GM23338 (cell line): ENCODE data around the gene GPR139.

Experiments used
- EZH2 ChIP-seq: fragments of 200-600 bp; sonication (generic); IDR thresholded peaks from one replicate; pipeline ENCODE4 v1.8.0; 2017; ENCODE audit warnings: antibody characterized with exemption, mild to moderate bottlenecking, low read depth; ENCODE audit not compliant: unreplicated experiment
- EZH2phosphoT487 ChIP-seq: fragments of 200-600 bp; sonication (generic); IDR thresholded peaks from one replicate; pipeline ENCODE4 v1.8.1; 2018; ENCODE audit warnings: antibody characterized with exemption; ENCODE audit not compliant: unreplicated experiment
- JUNB ChIP-seq: IDR thresholded peaks from one replicate; pipeline ENCODE4 v1.6.1; 2016; ENCODE audit warnings: antibody characterized with exemption; ENCODE audit not compliant: unreplicated experiment
- TF ChIP-seq, protein P1 (sequence below), 2 experiments: fragments of 200-600 bp in 1 of 2; sonication (generic) in 1 of 2; conservative IDR thresholded peaks; 2 replicates each; pipeline versions ENCODE4 v1.5.1 to v1.6.1; 2016 to 2017; ENCODE audit warnings: antibody characterized with exemption in 2 of 2, low read depth in 2 of 2, mild to moderate bottlenecking in 2 of 2, moderate library complexity in 1 of 2
- TF ChIP-seq, protein P2 (sequence below): IDR thresholded peaks from one replicate; pipeline ENCODE4 v1.6.1; 2018; ENCODE audit warnings: antibody characterized with exemption; ENCODE audit not compliant: unreplicated experiment

DNA sequence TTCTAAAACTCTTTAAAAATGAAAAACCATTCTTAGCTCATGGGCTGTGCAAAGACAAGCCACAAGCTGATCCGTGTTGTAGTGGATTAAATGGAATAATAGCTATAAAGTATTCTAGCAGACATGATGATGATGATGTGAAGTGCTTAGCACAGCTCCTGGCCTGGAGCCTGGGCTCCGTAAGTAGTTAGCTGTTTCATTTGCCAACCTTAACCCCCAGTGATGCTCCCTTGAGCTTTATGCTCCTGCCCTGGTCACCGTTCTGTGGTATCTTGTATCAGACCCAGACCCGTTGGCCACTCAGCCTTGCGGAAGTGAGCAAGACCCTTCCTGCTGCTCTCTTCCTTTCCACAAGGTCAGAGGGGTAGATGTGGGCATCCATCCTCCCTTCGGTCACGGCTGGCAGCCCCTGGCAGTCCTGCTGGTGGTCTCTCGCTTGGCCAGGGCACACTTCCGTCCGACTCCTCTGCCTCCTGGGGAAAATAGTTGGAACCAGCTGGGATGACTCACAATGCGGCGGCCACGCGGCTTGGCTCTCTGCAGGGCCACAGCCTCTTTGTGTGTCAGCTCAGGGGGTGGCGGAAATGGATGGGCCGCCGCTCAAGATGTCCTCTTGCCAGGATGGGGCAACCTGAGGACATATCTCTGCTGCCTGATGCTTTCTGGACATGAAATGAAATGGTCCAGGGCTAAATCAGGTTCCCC is 79.1 kb downstream of the GPR139 start:
- no peak for TF ChIP-seq EZH2
- TF ChIP-seq, protein P1, sequence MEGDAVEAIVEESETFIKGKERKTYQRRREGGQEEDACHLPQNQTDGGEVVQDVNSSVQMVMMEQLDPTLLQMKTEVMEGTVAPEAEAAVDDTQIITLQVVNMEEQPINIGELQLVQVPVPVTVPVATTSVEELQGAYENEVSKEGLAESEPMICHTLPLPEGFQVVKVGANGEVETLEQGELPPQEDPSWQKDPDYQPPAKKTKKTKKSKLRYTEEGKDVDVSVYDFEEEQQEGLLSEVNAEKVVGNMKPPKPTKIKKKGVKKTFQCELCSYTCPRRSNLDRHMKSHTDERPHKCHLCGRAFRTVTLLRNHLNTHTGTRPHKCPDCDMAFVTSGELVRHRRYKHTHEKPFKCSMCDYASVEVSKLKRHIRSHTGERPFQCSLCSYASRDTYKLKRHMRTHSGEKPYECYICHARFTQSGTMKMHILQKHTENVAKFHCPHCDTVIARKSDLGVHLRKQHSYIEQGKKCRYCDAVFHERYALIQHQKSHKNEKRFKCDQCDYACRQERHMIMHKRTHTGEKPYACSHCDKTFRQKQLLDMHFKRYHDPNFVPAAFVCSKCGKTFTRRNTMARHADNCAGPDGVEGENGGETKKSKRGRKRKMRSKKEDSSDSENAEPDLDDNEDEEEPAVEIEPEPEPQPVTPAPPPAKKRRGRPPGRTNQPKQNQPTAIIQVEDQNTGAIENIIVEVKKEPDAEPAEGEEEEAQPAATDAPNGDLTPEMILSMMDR (conservative IDR thresholded peaks at IDR 0.05; ENCODE audit: low read depth in 2 of 2): no peak
- TF ChIP-seq JUNB: no peak
- no peak for TF ChIP-seq EZH2phosphoT487
- TF ChIP-seq, protein P2, sequence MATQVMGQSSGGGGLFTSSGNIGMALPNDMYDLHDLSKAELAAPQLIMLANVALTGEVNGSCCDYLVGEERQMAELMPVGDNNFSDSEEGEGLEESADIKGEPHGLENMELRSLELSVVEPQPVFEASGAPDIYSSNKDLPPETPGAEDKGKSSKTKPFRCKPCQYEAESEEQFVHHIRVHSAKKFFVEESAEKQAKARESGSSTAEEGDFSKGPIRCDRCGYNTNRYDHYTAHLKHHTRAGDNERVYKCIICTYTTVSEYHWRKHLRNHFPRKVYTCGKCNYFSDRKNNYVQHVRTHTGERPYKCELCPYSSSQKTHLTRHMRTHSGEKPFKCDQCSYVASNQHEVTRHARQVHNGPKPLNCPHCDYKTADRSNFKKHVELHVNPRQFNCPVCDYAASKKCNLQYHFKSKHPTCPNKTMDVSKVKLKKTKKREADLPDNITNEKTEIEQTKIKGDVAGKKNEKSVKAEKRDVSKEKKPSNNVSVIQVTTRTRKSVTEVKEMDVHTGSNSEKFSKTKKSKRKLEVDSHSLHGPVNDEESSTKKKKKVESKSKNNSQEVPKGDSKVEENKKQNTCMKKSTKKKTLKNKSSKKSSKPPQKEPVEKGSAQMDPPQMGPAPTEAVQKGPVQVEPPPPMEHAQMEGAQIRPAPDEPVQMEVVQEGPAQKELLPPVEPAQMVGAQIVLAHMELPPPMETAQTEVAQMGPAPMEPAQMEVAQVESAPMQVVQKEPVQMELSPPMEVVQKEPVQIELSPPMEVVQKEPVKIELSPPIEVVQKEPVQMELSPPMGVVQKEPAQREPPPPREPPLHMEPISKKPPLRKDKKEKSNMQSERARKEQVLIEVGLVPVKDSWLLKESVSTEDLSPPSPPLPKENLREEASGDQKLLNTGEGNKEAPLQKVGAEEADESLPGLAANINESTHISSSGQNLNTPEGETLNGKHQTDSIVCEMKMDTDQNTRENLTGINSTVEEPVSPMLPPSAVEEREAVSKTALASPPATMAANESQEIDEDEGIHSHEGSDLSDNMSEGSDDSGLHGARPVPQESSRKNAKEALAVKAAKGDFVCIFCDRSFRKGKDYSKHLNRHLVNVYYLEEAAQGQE: no peak
